HG03175 (cell line): ENCODE results near the gene MAGEC2.

ENCODE experiments used
- ATAC-seq: cut with Tn5 transposase; IDR thresholded peaks from one replicate; pipeline ENCODE4 v1.9.1; 2021; ENCODE audit warnings: mild to moderate bottlenecking, moderate library complexity; ENCODE audit not compliant: unreplicated experiment

MAGEC2 gene

GRCh38 chrX:142204522-142205433 is at the start of gene MAGEC2:
Gene MAGEC2, minus strand, starts transcription at chrX:142205290. Its CDS starts 1,303 bp downstream, at chrX:142203987.
- no peak for ATAC-seq

- no peak for ATAC-seq
Measured at GRCh38 chrX:142251680-142252079, 46.6 kb upstream of the MAGEC2 start.

GRCh38 chrX:142251202-142251601 is 46.1 kb upstream of the MAGEC2 start:
- ATAC-seq, result no peak

GRCh38 chrX:142250502-142250901 is 45.4 kb upstream of the MAGEC2 start:
- no peak for ATAC-seq

- no peak for ATAC-seq
Measured at GRCh38 chrX:142249721-142250120, 44.6 kb upstream of the MAGEC2 start.

- ATAC-seq, result no peak
Measured at GRCh38 chrX:142244568-142244967, 39.5 kb upstream of the MAGEC2 start.

- ATAC-seq, result no peak
Measured at GRCh38 chrX:142238536-142238935, 33.4 kb upstream of the MAGEC2 start.

GRCh38 chrX:142233400-142233799 is 28.3 kb upstream of the MAGEC2 start:
- ATAC-seq, result no peak

GRCh38 chrX:142214081-142214480 is 9.0 kb upstream of the MAGEC2 start:
- no peak for ATAC-seq

- ATAC-seq, result no peak
Measured at GRCh38 chrX:142201113-142201512, 4.0 kb downstream of the MAGEC2 start.

- ATAC-seq, result no peak
Measured at GRCh38 chrX:142186103-142186502, 19.0 kb downstream of the MAGEC2 start.

- ATAC-seq, result no peak
Measured at GRCh38 chrX:142184756-142185602, 20.1 kb downstream of the MAGEC2 start.

GRCh38 chrX:142156567-142156966 is 48.5 kb downstream of the MAGEC2 start:
- ATAC-seq, result no peak
